Mesodermal cell (in vitro differentiated cells): ENCODE results near the gene MRPL55.

ENCODE experiments used
- H3K27ac ChIP-seq: 2 replicates; pipeline ENCODE4 v1.7.0; 2013; ENCODE audit warnings: mild to moderate bottlenecking, low read depth, low read length, moderate library complexity; ENCODE audit not compliant: severe bottlenecking
- H3K36me3 ChIP-seq: 2 replicates; pipeline ENCODE4 v1.7.1; 2013; ENCODE audit warnings: mild to moderate bottlenecking, low read length, moderate library complexity; ENCODE audit not compliant: control insufficient read depth, insufficient read depth
- H3K4me1 ChIP-seq: one replicate; pipeline ENCODE4 v1.7.1; 2013; ENCODE audit warnings: mild to moderate bottlenecking, low read length; ENCODE audit not compliant: insufficient read depth, control insufficient read depth, poor library complexity, severe bottlenecking
- H3K4me3 ChIP-seq: 2 replicates; pipeline ENCODE4 v1.7.0; 2013; ENCODE audit warnings: low read length, control low read depth, mild to moderate bottlenecking; ENCODE audit not compliant: insufficient read depth, poor library complexity, severe bottlenecking; ENCODE audit errors: extremely low read depth
- H3K9me3 ChIP-seq: 2 replicates; pipeline ENCODE4 v1.7.1; 2013; ENCODE audit warnings: mild to moderate bottlenecking, low read length, moderate library complexity; ENCODE audit not compliant: control insufficient read depth
- WGBS, 2 experiments: methylation state at CpG; one replicate each; pipeline ENCODE4 v1.1.5; 2013; ENCODE audit warnings: missing lambda C conversion rate in 2 of 2; ENCODE audit not compliant: insufficient coverage in 2 of 2; 5-methylcytosine and 5-hydroxymethylcytosine counted together

Gene MRPL55

GRCh38 chr1:228098323-228098931, 10.7 kb downstream of the MRPL55 start:
- WGBS, 2 experiments: 93 to 96% methylated on average over 28 of the region's 28 CpGs
- peaks cover 10% of the 10 kb centered on the region for H3K9me3 ChIP-seq
- peaks cover 77% of the 10 kb centered on the region for H3K36me3 ChIP-seq
- no peak overlapping the region for H3K4me3 ChIP-seq
- H3K27ac ChIP-seq: no peak overlapping the region
- H3K4me1 ChIP-seq: peaks cover 6% of the 10 kb centered on the region

- Histone ChIP-seq H3K36me3 (peaks cover 86% of the 10 kb centered on the region), H3K27ac (no peak overlapping the region), H3K9me3 (peaks cover 19% of the 10 kb centered on the region), H3K4me1 (peaks cover 6% of the 10 kb centered on the region), H3K4me3 (no peak overlapping the region)
- 96% methylated on average over 26 to 29 of the region's 34 CpGs for whole genome bisulfite sequencing, 2 experiments
These were observed 11.6 kb downstream of the MRPL55 start for GRCh38 chr1:228097333-228098081.

GRCh38 chr1:228096416-228097332, 12.4 kb downstream of the MRPL55 start:
- WGBS, 2 experiments: 94 to 97% methylated on average over 9 to 10 of the region's 13 CpGs
- Histone ChIP-seq H3K4me1 (peaks cover 1% of the 10 kb centered on the region), H3K27ac (no peak overlapping the region), H3K9me3 (peaks cover 23% of the 10 kb centered on the region), H3K4me3 (no peak overlapping the region), H3K36me3 (peaks cover 94% of the 10 kb centered on the region)

- 100% methylated on average over 6 of the region's 8 CpGs for WGBS, 2 experiments
- Histone ChIP-seq H3K27ac (no peak overlapping the region), H3K4me1 (no peaks in the 10 kb centered on the region), H3K36me3 (peaks cover 99% of the 10 kb centered on the region), H3K9me3 (peaks cover 23% of the 10 kb centered on the region), H3K4me3 (no peak overlapping the region)
These were observed 13.2 kb downstream of the MRPL55 start for GRCh38 chr1:228095938-228096337.

- H3K4me1 ChIP-seq: peaks cover 6% of the 10 kb centered on the region
- 88 to 100% methylated on average over 1 of the region's 4 CpGs for WGBS, 2 experiments
- H3K4me3 ChIP-seq: no peak overlapping the region
- H3K9me3 ChIP-seq: peaks cover 23% of the 10 kb centered on the region
- no peak overlapping the region for H3K27ac ChIP-seq
- H3K36me3 ChIP-seq: peaks cover 99% of the 10 kb centered on the region
These were observed 13.9 kb downstream of the MRPL55 start for GRCh38 chr1:228095161-228095560.

- WGBS, 2 experiments: 96 to 97% methylated on average over 7 to 8 of the region's 13 CpGs
- H3K27ac ChIP-seq: no peak overlapping the region
- peaks cover 11% of the 10 kb centered on the region for H3K4me1 ChIP-seq
- peaks cover 99% of the 10 kb centered on the region for H3K36me3 ChIP-seq
- peaks cover 23% of the 10 kb centered on the region for H3K9me3 ChIP-seq
- no peak overlapping the region for H3K4me3 ChIP-seq
These were observed 14.6 kb downstream of the MRPL55 start for GRCh38 chr1:228094432-228095016.

- H3K4me3 ChIP-seq: no peak overlapping the region
- H3K9me3 ChIP-seq: peaks cover 23% of the 10 kb centered on the region
- H3K36me3 ChIP-seq: peaks cover 99% of the 10 kb centered on the region
- H3K27ac ChIP-seq: no peak overlapping the region
- peaks cover 23% of the 10 kb centered on the region for H3K4me1 ChIP-seq
- 95 to 98% methylated on average over 14 to 19 of the region's 20 CpGs for WGBS, 2 experiments
These were observed 15.8 kb downstream of the MRPL55 start for GRCh38 chr1:228093050-228093906.

GRCh38 chr1:228092342-228093049, 16.6 kb downstream of the MRPL55 start:
- H3K4me1 ChIP-seq: peaks cover 31% of the 10 kb centered on the region
- WGBS, 2 experiments: 97 to 98% methylated on average over 11 of the region's 11 CpGs
- H3K9me3 ChIP-seq: peaks cover 23% of the 10 kb centered on the region
- peaks cover 99% of the 10 kb centered on the region for H3K36me3 ChIP-seq
- H3K4me3 ChIP-seq: no peak overlapping the region
- H3K27ac ChIP-seq: no peak overlapping the region

- Histone ChIP-seq H3K9me3 (peaks cover 23% of the 10 kb centered on the region), H3K36me3 (peaks cover 95% of the 10 kb centered on the region), H3K4me1 (peaks cover 43% of the 10 kb centered on the region), H3K4me3 (no peak overlapping the region), H3K27ac (no peak overlapping the region)
- WGBS, 2 experiments: 96 to 100% methylated on average over 3 to 4 of the region's 4 CpGs
These were observed 18.0 kb downstream of the MRPL55 start for GRCh38 chr1:228091084-228091483.
